ENCODE data around the gene PYURF. TPM values are rescaled to one million over a fixed set of nuclear protein-coding genes. Genes with fewer than 3 reads are reported as not detected.

Gene PYURF
- total and polyA plus RNA-seq, 7 donors = 72.6 to 127 (median 119) TPM

DNA sequence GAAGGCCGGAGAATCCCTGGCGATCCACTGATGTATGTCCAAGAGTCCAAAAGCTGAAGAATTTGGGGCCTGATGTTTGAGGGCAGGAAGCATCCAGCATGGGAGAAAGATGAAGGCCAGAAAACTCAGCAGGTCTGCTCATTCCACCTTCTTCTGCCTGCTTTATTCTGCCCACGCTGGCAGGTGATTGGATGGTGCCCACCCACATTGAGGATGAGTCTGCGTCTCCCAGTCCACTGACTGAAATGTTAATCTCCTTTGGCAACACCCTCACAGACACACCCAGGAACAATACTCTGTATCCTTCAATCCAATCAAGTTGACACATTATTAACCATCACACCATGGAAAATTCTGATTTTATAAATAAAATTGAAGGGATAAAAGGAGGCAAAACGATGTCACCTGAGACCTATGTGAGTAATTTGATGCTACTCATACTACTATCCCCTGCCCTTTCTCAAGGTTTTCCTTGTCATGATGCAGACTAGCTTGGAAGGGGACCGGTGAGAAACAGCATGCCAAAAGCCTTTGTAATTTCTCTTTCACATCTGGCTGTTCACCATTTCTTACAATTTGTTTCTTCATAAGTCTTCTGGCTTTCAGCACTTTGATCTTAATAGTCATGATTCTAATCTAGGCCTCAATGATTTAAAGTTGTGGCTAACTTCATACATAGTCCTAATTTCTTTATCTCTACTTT, 9.7 kb upstream of the PYURF start:
- intact Hi-C loops (cut with DNase I) = no loop called here
- Histone ChIP-seq H3K4me1 (no peaks in the 10 kb centered on the region), H3K9me3 (no peaks in the 10 kb centered on the region), H3K27me3 (no peaks in the 10 kb centered on the region), H3K27ac (no peak overlapping the region), H3K36me3 (no peaks in the 10 kb centered on the region), H3K4me3 (no peak overlapping the region)
- DNase-seq = no peak
- TF ChIP-seq POLR2AphosphoS5 (IDR thresholded peaks at IDR 0.05) (no peak), POLR2A (IDR thresholded peaks at IDR 0.05) (no peak), EP300 (IDR thresholded peaks at IDR 0.05) (no peak)
- TF ChIP-seq, protein P1, sequence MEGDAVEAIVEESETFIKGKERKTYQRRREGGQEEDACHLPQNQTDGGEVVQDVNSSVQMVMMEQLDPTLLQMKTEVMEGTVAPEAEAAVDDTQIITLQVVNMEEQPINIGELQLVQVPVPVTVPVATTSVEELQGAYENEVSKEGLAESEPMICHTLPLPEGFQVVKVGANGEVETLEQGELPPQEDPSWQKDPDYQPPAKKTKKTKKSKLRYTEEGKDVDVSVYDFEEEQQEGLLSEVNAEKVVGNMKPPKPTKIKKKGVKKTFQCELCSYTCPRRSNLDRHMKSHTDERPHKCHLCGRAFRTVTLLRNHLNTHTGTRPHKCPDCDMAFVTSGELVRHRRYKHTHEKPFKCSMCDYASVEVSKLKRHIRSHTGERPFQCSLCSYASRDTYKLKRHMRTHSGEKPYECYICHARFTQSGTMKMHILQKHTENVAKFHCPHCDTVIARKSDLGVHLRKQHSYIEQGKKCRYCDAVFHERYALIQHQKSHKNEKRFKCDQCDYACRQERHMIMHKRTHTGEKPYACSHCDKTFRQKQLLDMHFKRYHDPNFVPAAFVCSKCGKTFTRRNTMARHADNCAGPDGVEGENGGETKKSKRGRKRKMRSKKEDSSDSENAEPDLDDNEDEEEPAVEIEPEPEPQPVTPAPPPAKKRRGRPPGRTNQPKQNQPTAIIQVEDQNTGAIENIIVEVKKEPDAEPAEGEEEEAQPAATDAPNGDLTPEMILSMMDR (IDR thresholded peaks at IDR 0.05) = no peak
- 87 to 89% methylated on average over 6 of the region's 6 CpGs for WGBS, 2 donors

DNA sequence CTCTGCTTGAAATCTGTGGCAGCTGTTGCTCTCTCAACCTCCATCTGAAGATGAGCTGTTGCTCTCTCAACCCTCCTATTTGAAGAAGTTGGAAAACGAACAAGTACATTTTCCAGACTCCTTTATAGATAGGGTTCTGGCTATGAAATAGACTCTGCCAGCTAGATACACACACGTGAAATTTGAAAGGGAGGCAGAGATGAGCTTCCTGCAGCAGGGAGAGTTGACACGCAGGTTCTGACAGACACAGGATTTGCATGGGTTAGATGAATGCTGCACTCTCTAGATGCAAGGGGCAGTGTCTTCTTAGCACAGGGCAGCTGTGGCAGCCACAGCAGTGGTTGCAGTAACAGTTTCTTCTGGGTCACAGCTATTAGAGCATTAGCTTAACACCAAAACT, 8.0 kb upstream of the PYURF start:
- H3K27ac ChIP-seq = no peak overlapping the region
- peaks cover 0 to 4% (median under 1%) of the 10 kb centered on the region in 4 donors for H3K4me1 ChIP-seq
- DNase-seq = no peak
- H3K9me3 ChIP-seq = no peaks in the 10 kb centered on the region
- intact Hi-C loops (cut with DNase I) = no loop called here
- H3K27me3 ChIP-seq = no peaks in the 10 kb centered on the region
- no peak overlapping the region for H3K4me3 ChIP-seq
- H3K36me3 ChIP-seq = no peaks in the 10 kb centered on the region
- 70 to 75% methylated on average over 3 of the region's 3 CpGs for WGBS, 2 donors
- TF ChIP-seq, protein P1 (IDR thresholded peaks at IDR 0.05) = no peak
- no peak for TF ChIP-seq EP300 (IDR thresholded peaks at IDR 0.05)
- no peak for TF ChIP-seq POLR2A (IDR thresholded peaks at IDR 0.05)
- TF ChIP-seq POLR2AphosphoS5 (IDR thresholded peaks at IDR 0.05) = no peak

DNA sequence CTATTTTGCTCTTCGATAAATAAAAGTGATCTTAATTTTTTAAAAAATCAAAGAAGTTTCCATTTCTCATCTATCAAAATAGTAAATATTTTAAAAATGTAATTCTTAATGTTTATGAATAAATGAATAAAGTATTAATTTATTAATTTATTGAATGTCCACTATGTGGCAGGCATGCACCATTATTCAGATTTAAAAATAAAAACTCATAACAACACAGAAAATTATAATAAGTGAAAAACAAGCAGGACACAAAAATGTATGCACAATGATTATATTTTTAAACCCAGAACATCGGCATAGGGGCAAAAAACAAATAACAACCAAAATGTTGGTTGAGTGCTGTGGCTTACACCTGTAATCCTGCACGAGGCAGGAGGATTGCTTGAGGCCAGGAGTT, 5.3 kb upstream of the PYURF start:
- DNase-seq = no peak
- H3K27ac ChIP-seq = no peak overlapping the region
- no peak overlapping the region for H3K4me3 ChIP-seq
- no peaks in the 10 kb centered on the region for H3K27me3 ChIP-seq
- H3K4me1 ChIP-seq = peaks cover 0 to 28% (median 10%) of the 10 kb centered on the region in 4 donors
- TF ChIP-seq POLR2A (IDR thresholded peaks at IDR 0.05) (no peak), EP300 (IDR thresholded peaks at IDR 0.05) (no peak), POLR2AphosphoS5 (IDR thresholded peaks at IDR 0.05) (no peak)
- no peaks in the 10 kb centered on the region for H3K9me3 ChIP-seq
- no peaks in the 10 kb centered on the region for H3K36me3 ChIP-seq
- intact Hi-C loops (cut with DNase I) = loop anchor here (10.0 kb wide), 1 partner anchor 984 kb away; no protein-coding TSS in a partner anchor
- 91 to 97% methylated on average over 3 of the region's 3 CpGs for WGBS, 2 donors

DNA sequence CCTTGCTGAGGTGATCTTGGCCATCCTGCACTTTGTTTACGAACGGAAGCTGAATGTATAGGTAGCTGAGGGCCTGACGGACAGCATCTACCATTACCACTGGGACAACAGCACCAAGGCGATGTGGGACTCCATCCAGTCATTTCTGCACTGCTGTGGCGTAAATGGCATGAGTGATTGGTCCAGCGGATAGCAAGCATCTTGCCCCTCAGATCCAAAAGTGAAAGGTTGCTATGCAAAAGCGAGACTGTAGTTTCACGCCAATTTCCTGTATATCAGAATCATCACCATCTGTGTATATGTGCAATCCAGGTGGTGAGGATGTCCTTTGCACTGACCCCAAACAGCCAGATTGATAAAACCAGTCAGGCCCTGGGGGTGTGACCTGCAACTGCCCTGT, 4.2 kb upstream of the PYURF start:
- H3K27me3 ChIP-seq = no peaks in the 10 kb centered on the region
- intact Hi-C loops (cut with DNase I) = loop anchor here (2.0 to 10.0 kb wide), 2 partner anchors 65 to 983 kb away; partner anchors contain the start of gene HERC3
- no peaks in the 10 kb centered on the region for H3K36me3 ChIP-seq
- H3K9me3 ChIP-seq = no peaks in the 10 kb centered on the region
- no peak overlapping the region for H3K27ac ChIP-seq
- H3K4me3 ChIP-seq = no peak overlapping the region
- H3K4me1 ChIP-seq = peaks cover 0 to 29% (median 11%) of the 10 kb centered on the region in 4 donors
- TF ChIP-seq POLR2AphosphoS5 (IDR thresholded peaks at IDR 0.05) (no peak), EP300 (IDR thresholded peaks at IDR 0.05) (no peak), POLR2A (IDR thresholded peaks at IDR 0.05) (no peak)
- TF ChIP-seq, protein P1 (IDR thresholded peaks at IDR 0.05) = no peak
- no peak for DNase-seq
- 89 to 93% methylated on average over 8 of the region's 8 CpGs for WGBS, 2 donors

DNA sequence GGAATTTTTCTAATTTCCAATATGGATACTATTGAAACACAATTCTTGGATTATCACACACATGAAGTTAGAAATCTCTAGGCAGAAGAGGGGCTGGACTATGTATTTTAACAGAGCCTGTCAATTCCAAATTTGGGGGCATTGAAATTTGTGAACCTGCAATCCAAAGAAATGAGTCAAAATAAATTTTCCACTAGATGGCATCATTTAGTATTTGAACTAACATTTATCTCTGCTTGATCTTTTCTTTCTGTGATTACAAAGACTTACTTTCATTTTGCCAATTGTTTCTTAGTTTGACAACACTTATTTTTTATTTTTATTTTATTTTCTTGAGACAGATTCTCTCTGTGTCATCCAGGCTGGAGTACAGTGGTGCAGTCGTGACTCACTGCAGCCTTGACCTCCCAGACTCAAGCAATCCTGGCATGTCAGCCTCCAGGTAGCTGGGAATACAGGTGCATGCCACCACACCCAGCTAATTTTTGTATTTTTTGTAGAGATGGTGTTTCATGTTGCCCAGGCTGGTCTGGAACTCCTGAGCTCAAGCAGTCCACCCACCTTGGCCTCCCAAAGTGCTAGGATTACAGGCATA, 2.7 kb upstream of the PYURF start:
- Histone ChIP-seq H3K4me3 (no peak overlapping the region), H3K9me3 (no peaks in the 10 kb centered on the region), H3K36me3 (peaks cover 0 to 5% (median 0%) of the 10 kb centered on the region in 4 donors), H3K27me3 (no peaks in the 10 kb centered on the region), H3K27ac (peak overlapping the region; percentile 9 to 97 (median 94)), H3K4me1 (peaks cover 0 to 44% (median 20%) of the 10 kb centered on the region in 4 donors)
- intact Hi-C loops (cut with DNase I) = loop anchor here (2.0 to 10.0 kb wide), 2 partner anchors 66 to 982 kb away; partner anchors contain the start of gene HERC3
- 9 to 56% methylated on average over 1 of the region's 1 CpG for WGBS, 2 donors
- TF ChIP-seq, protein P1 (IDR thresholded peaks at IDR 0.05) = peak in 1 of 4 experiments; percentile 18
- TF ChIP-seq POLR2AphosphoS5 (IDR thresholded peaks at IDR 0.05) (no peak), EP300 (IDR thresholded peaks at IDR 0.05) (no peak)
- no peak for DNase-seq

Measured in sigmoid colon (tissue), 7 donors.